Neural cell (in vitro differentiated cells): ENCODE measurements around the gene KCTD21.

ENCODE experiments used
- CTCF ChIP-seq: fragments of 450-650 bp; IDR thresholded peaks from 2 replicates; pipeline ENCODE4 v1.5.1; 2014; ENCODE audit warnings: antibody characterized with exemption, mild to moderate bottlenecking, moderate library complexity; ENCODE audit not compliant: poor library complexity, severe bottlenecking
- EP300 ChIP-seq: fragments of 450-650 bp; conservative IDR thresholded peaks from 2 replicates; pipeline ENCODE4 v1.6.1; 2014; ENCODE audit warnings: antibody characterized with exemption, mild to moderate bottlenecking, moderate library complexity; ENCODE audit not compliant: poor library complexity, severe bottlenecking
- EZH2 ChIP-seq: fragments of 200-600, 300-800 bp; shearing (Covaris generic), sonication (generic); IDR thresholded peaks from 2 replicates; pipeline ENCODE4 v1.6.1; 2014; ENCODE audit warnings: antibody characterized with exemption, low read length, borderline replicate concordance, mild to moderate bottlenecking; ENCODE audit not compliant: insufficient read depth, poor library complexity, severe bottlenecking
- MXI1 ChIP-seq: fragments of 450-650 bp; conservative IDR thresholded peaks from 2 replicates; pipeline ENCODE4 v1.6.1; 2014; ENCODE audit warnings: antibody characterized with exemption, mild to moderate bottlenecking; ENCODE audit not compliant: poor library complexity, severe bottlenecking
- POLR2AphosphoS5 ChIP-seq: IDR thresholded peaks from 2 replicates; pipeline ENCODE4 v1.6.1; 2012
- RAD21 ChIP-seq: fragments of 450-650 bp; conservative IDR thresholded peaks from 2 replicates; pipeline ENCODE4 v1.6.1; 2014; ENCODE audit warnings: antibody characterized with exemption, mild to moderate bottlenecking, moderate library complexity
- REST ChIP-seq: IDR thresholded peaks from 2 replicates; pipeline ENCODE4 v1.6.1; 2012; ENCODE audit warnings: borderline replicate concordance

GRCh38 chr11:78189174-78189724, 823 bp upstream of the KCTD21 start:
- TF ChIP-seq CTCF = no peak
- TF ChIP-seq POLR2AphosphoS5 = no peak
- TF ChIP-seq EP300 = no peak
- TF ChIP-seq RAD21 = no peak
- no peak for TF ChIP-seq REST
- no peak for TF ChIP-seq MXI1
- TF ChIP-seq EZH2 = no peak
